Renal pelvis (tissue), 4 donors: ENCODE measurements around the gene LMO3. TPM values are rescaled to one million over a fixed set of nuclear protein-coding genes. Genes with fewer than 3 reads are reported as not detected.
"Not testable (repeated sequence)": the region's sequence is repeated elsewhere in the genome, so short reads cannot be mapped to it uniquely, and the experiment has no call there.

Experiments
- DNase-seq: peaks from one replicate; pipeline ENCODE4 v3.0.0-alpha.2; 2013
- polyA plus RNA-seq, 3 donors: library from polyadenylated mRNA; unstranded; fragments of 120-200 nt; gene quantifications; one replicate each; pipeline ENCODE4 v1.2.1, GENCODE V29; 2013; ENCODE audit not compliant: insufficient read length in 3 of 3

Gene LMO3
- polyA plus RNA-seq, 3 donors = 1.6 to 3.9 (median 2.1) TPM

GRCh38 chr12:16555630-16556029, 50.3 kb downstream of the LMO3 start:
- DNase-seq = no peak

GRCh38 chr12:16553457-16553856, 52.5 kb downstream of the LMO3 start:
- DNase-seq = no peak

GRCh38 chr12:16552301-16552700, 53.7 kb downstream of the LMO3 start:
- no peak for DNase-seq

GRCh38 chr12:16545836-16546235, 60.1 kb downstream of the LMO3 start:
- no peak for DNase-seq

- DNase-seq = no peak
Observed at GRCh38 chr12:16542586-16542985, 63.4 kb downstream of the LMO3 start.

- not testable (repeated sequence) for DNase-seq
Observed at GRCh38 chr12:16537652-16538051, 68.3 kb downstream of the LMO3 start.

GRCh38 chr12:16531621-16532020, 74.3 kb downstream of the LMO3 start:
- DNase-seq = no peak

- DNase-seq = no peak
Observed at GRCh38 chr12:16530268-16530850, 75.6 kb downstream of the LMO3 start.

- no peak for DNase-seq
Observed at GRCh38 chr12:16526693-16527092, 79.3 kb downstream of the LMO3 start.

- DNase-seq = peak; percentile 16
Observed at GRCh38 chr12:16524378-16524777, 81.6 kb downstream of the LMO3 start.

GRCh38 chr12:16523951-16524331, 82.0 kb downstream of the LMO3 start:
- no peak for DNase-seq

- no peak for DNase-seq
Observed at GRCh38 chr12:16523284-16523950, 82.5 kb downstream of the LMO3 start.

- no peak for DNase-seq
Observed at GRCh38 chr12:16520328-16520727, 85.6 kb downstream of the LMO3 start.

GRCh38 chr12:16515666-16516065, 90.3 kb downstream of the LMO3 start:
- no peak for DNase-seq

GRCh38 chr12:16513231-16513630, 92.7 kb downstream of the LMO3 start:
- no peak for DNase-seq

- no peak for DNase-seq
Observed at GRCh38 chr12:16509411-16509810, 96.6 kb downstream of the LMO3 start.

GRCh38 chr12:16506394-16506793, 99.6 kb downstream of the LMO3 start:
- no peak for DNase-seq

- no peak for DNase-seq
Observed at GRCh38 chr12:16504200-16504599, 101.8 kb downstream of the LMO3 start.

- no peak for DNase-seq
Observed at GRCh38 chr12:16499611-16500010, 106.4 kb downstream of the LMO3 start.
